CD4-positive, CD25-positive, alpha-beta regulatory T cell (primary cell): ENCODE results near the gene THRAP3. TPM values are rescaled to one million over a fixed set of nuclear protein-coding genes. Genes with fewer than 3 reads are reported as not detected.

ENCODE experiments used
- ATAC-seq, 2 donors: fragments of 150-1000 bp; cut with Tn5 transposase; one replicate each; pipeline ENCODE4 v1.10.0; 2021; ENCODE audit warnings: low read depth in 2 of 2, moderate number of reproducible peaks in 2 of 2, moderate library complexity in 1 of 2
- DNase-seq, 3 donors: peaks; one replicate each; pipeline versions ENCODE4 v3.0.0 to v3.0.0-alpha.2; 2012 to 2022; ENCODE audit warnings: mixed read lengths in 1 of 3
- H3K27ac ChIP-seq: one replicate; pipeline ENCODE4 v1.7.0; 2013; ENCODE audit warnings: mild to moderate bottlenecking, low read length; ENCODE audit not compliant: insufficient read depth, poor library complexity, severe bottlenecking
- H3K27me3 ChIP-seq: one replicate; pipeline ENCODE4 v1.7.0; 2013; ENCODE audit warnings: low read length; ENCODE audit not compliant: control insufficient read depth, insufficient read depth
- H3K36me3 ChIP-seq: one replicate; pipeline ENCODE4 v1.7.0; 2013; ENCODE audit warnings: mild to moderate bottlenecking, low read length, moderate library complexity; ENCODE audit not compliant: control insufficient read depth, insufficient read depth
- H3K4me1 ChIP-seq: 2 replicates; pipeline ENCODE4 v1.7.0; 2013; ENCODE audit warnings: mild to moderate bottlenecking, low read length; ENCODE audit not compliant: insufficient read depth, control insufficient read depth, poor library complexity, severe bottlenecking
- H3K4me3 ChIP-seq: one replicate; pipeline ENCODE4 v1.7.0; 2013; ENCODE audit warnings: low read depth, mild to moderate bottlenecking, low read length, moderate library complexity
- H3K9me3 ChIP-seq, 2 experiments: 1 replicate in 1 of 2; 2 replicates in 1 of 2; pipeline ENCODE4 v1.7.0; 2013; ENCODE audit warnings: low read length in 2 of 2, mild to moderate bottlenecking in 1 of 2, moderate library complexity in 1 of 2; ENCODE audit not compliant: control insufficient read depth in 2 of 2
- H3K27ac Mint-ChIP-seq, 3 donors: one replicate each; pipeline ENCODE4 v1.8.0; 2020 to 2022; ENCODE audit warnings: mild to moderate bottlenecking in 3 of 3, mixed read lengths in 3 of 3, moderate library complexity in 2 of 3
- H3K27me3 Mint-ChIP-seq: one replicate; pipeline ENCODE4 v1.8.0; 2022; ENCODE audit warnings: mild to moderate bottlenecking, mixed read lengths
- H3K36me3 Mint-ChIP-seq: one replicate; pipeline ENCODE4 v1.8.0; 2020; ENCODE audit warnings: mixed read lengths
- H3K4me1 Mint-ChIP-seq, 4 donors: one replicate each; pipeline ENCODE4 v1.8.0; 2020 to 2022; ENCODE audit warnings: mixed read lengths in 4 of 4, mild to moderate bottlenecking in 1 of 4
- H3K4me3 Mint-ChIP-seq, 4 donors: one replicate each; pipeline ENCODE4 v1.8.0; 2020 to 2022; ENCODE audit warnings: mild to moderate bottlenecking in 4 of 4, mixed read lengths in 4 of 4, moderate library complexity in 3 of 4
- H3K9me3 Mint-ChIP-seq, 7 donors: one replicate each; pipeline ENCODE4 v1.8.0; 2020 to 2022; ENCODE audit warnings: mixed read lengths in 7 of 7, mild to moderate bottlenecking in 3 of 7, moderate library complexity in 2 of 7
- polyA plus RNA-seq, 4 donors: library from polyadenylated mRNA; unstranded; fragments of 300-500 nt; fragmentation: Illumina TruSeq; gene quantifications; one replicate each; pipeline ENCODE4 v1.2.3, GENCODE V29; 2021
- total RNA-seq: library from RNA; stranded (reverse); gene quantifications from one replicate; pipeline ENCODE4 v1.2.3, GENCODE V29; 2022

The THRAP3 gene
- total and polyA plus RNA-seq, 5 donors from 2014 or later, result 62.5 to 84.4 (median 73.0) TPM

DNA sequence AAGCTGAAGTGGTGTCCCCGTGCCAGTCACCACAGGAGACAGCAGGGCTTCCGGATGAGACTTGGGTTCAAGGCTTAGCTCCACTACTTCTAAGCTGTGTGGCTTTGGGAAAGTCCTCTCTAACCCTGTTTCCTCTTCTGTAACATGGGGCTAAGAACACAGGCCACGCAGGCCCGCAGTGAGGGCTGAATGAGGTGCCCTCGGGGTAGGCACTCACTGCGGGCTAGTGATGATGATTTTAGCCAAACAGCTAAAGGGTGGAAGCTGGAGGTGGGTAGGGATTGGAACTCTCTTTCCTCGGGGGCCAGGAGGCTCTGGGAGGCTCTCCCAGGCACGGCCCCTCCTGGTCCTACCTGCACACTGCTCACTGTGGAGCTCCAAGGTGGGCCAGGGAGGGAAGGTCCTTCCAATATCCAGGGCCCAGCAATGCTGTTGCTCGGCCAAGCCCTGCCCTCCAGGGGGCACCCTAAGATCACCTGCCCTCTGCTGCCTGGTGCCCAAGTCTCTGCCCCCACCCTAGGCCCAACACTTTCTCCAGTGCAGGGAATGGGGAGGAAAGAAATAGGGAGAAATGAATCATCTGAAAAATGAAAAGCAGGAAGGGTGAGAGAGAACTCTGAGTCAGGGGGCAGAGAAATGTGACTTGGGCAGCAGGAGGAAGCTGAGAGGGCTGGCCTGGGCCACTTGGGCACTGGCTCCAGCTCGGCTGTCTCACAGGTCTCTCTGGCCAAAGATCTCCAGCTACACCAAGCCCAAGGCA lies 118.4 kb downstream of the THRAP3 start:
- Mint-ChIP-seq H3K36me3 (peaks cover 22% of the 10 kb centered on the region), H3K27me3 (no peaks in the 10 kb centered on the region), H3K27ac (no peak overlapping the region), H3K9me3 (no peaks in the 10 kb centered on the region), H3K4me3 (no peak overlapping the region), H3K4me1 (peaks cover 0 to 17% (median 5%) of the 10 kb centered on the region in 4 donors)
- no peaks in the 10 kb centered on the region for H3K4me1 ChIP-seq
- DNase-seq (peak; percentile 44 to 68 (median 65)), ATAC-seq (peak; percentile 69 to 78)
- H3K4me3 ChIP-seq, result no peak overlapping the region
- H3K9me3 ChIP-seq, result no peaks in the 10 kb centered on the region
- H3K27ac ChIP-seq, result no peak overlapping the region
- H3K36me3 ChIP-seq, result peaks cover 28% of the 10 kb centered on the region
- H3K27me3 ChIP-seq, result no peaks in the 10 kb centered on the region

- Mint-ChIP-seq H3K4me1 (peaks cover 0 to 14% (median 2%) of the 10 kb centered on the region in 4 donors), H3K27ac (peak overlapping the region in 1 of 3 donors; percentile 31), H3K9me3 (no peaks in the 10 kb centered on the region), H3K4me3 (no peak overlapping the region), H3K27me3 (no peaks in the 10 kb centered on the region), H3K36me3 (peaks cover 32% of the 10 kb centered on the region)
- ATAC-seq, result no peak
- H3K4me1 ChIP-seq, result no peaks in the 10 kb centered on the region
- peaks cover 39% of the 10 kb centered on the region for H3K36me3 ChIP-seq
- no peaks in the 10 kb centered on the region for H3K9me3 ChIP-seq
- no peak overlapping the region for H3K27ac ChIP-seq
- H3K4me3 ChIP-seq, result no peak overlapping the region
- DNase-seq, result no peak
- H3K27me3 ChIP-seq, result no peaks in the 10 kb centered on the region
These were observed 119.6 kb downstream of the THRAP3 start for GRCh38 chr1:36343651-36344394.

DNA sequence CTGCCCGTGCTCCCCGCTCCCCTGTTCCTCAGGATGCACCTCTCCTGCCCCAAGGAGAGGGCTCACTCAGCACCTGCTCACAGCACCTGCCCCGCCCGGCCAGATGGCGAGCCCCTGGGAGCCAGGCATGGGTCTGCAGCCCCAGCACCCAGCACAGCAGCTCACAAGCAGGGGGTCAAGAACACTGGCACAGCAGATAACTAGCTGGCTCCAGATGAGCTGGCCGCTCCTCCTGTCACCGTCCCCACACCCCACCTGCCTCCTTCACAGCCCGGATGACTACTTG lies 120.1 kb downstream of the THRAP3 start:
- peaks cover 32% of the 10 kb centered on the region for H3K36me3 Mint-ChIP-seq
- DNase-seq (no peak), ATAC-seq (no peak)
- peak overlapping the region in 2 of 3 donors; percentile 14 to 31 for H3K27ac Mint-ChIP-seq
- peaks cover 39% of the 10 kb centered on the region for H3K36me3 ChIP-seq
- peaks cover 0 to 8% (median 2%) of the 10 kb centered on the region in 4 donors for H3K4me1 Mint-ChIP-seq
- H3K27me3 ChIP-seq, result no peaks in the 10 kb centered on the region
- H3K4me1 ChIP-seq, result no peaks in the 10 kb centered on the region
- no peaks in the 10 kb centered on the region for H3K27me3 Mint-ChIP-seq
- no peak overlapping the region for H3K4me3 ChIP-seq
- H3K27ac ChIP-seq, result no peak overlapping the region
- H3K4me3 Mint-ChIP-seq, result no peak overlapping the region
- no peaks in the 10 kb centered on the region for H3K9me3 ChIP-seq
- H3K9me3 Mint-ChIP-seq, result no peaks in the 10 kb centered on the region

GRCh38 chr1:36345353-36345752 lies 121.1 kb downstream of the THRAP3 start:
- Mint-ChIP-seq H3K4me3 (no peak overlapping the region), H3K27ac (no peak overlapping the region), H3K36me3 (peaks cover 32% of the 10 kb centered on the region), H3K27me3 (no peaks in the 10 kb centered on the region), H3K9me3 (no peaks in the 10 kb centered on the region), H3K4me1 (peaks cover 0 to 9% (median 5%) of the 10 kb centered on the region in 4 donors)
- DNase-seq (no peak), ATAC-seq (no peak)
- Histone ChIP-seq H3K4me3 (no peak overlapping the region), H3K27me3 (no peaks in the 10 kb centered on the region), H3K36me3 (peaks cover 39% of the 10 kb centered on the region), H3K27ac (no peak overlapping the region), H3K9me3 (no peaks in the 10 kb centered on the region), H3K4me1 (peaks cover 5% of the 10 kb centered on the region)

GRCh38 chr1:36346741-36347370 lies 122.6 kb downstream of the THRAP3 start:
- ATAC-seq (no peak), DNase-seq (no peak)
- no peaks in the 10 kb centered on the region for H3K9me3 ChIP-seq
- H3K27me3 ChIP-seq, result no peaks in the 10 kb centered on the region
- H3K4me3 Mint-ChIP-seq, result no peak overlapping the region
- peaks cover 0 to 24% (median 14%) of the 10 kb centered on the region in 4 donors for H3K4me1 Mint-ChIP-seq
- peaks cover 17% of the 10 kb centered on the region for H3K4me1 ChIP-seq
- no peak overlapping the region for H3K27ac ChIP-seq
- no peak overlapping the region for H3K27ac Mint-ChIP-seq
- no peak overlapping the region for H3K4me3 ChIP-seq
- H3K27me3 Mint-ChIP-seq, result no peaks in the 10 kb centered on the region
- peaks cover 30% of the 10 kb centered on the region for H3K36me3 ChIP-seq
- H3K9me3 Mint-ChIP-seq, result no peaks in the 10 kb centered on the region
- peaks cover 24% of the 10 kb centered on the region for H3K36me3 Mint-ChIP-seq

GRCh38 chr1:36349241-36349671 lies 125.0 kb downstream of the THRAP3 start:
- H3K27ac Mint-ChIP-seq, result no peak overlapping the region
- no peak overlapping the region for H3K27ac ChIP-seq
- peaks cover 0 to 30% (median 17%) of the 10 kb centered on the region in 4 donors for H3K4me1 Mint-ChIP-seq
- H3K27me3 Mint-ChIP-seq, result no peaks in the 10 kb centered on the region
- no peak overlapping the region for H3K4me3 ChIP-seq
- no peaks in the 10 kb centered on the region for H3K9me3 ChIP-seq
- peaks cover 23% of the 10 kb centered on the region for H3K36me3 Mint-ChIP-seq
- no peak for ATAC-seq
- H3K4me3 Mint-ChIP-seq, result peak overlapping the region in 1 of 4 donors; percentile 48
- H3K9me3 Mint-ChIP-seq, result no peaks in the 10 kb centered on the region
- DNase-seq, result no peak
- peaks cover 35% of the 10 kb centered on the region for H3K36me3 ChIP-seq
- no peaks in the 10 kb centered on the region for H3K27me3 ChIP-seq
- peaks cover 17% of the 10 kb centered on the region for H3K4me1 ChIP-seq

GRCh38 chr1:36349839-36350238 lies 125.6 kb downstream of the THRAP3 start:
- DNase-seq, result no peak
- Mint-ChIP-seq H3K9me3 (no peaks in the 10 kb centered on the region), H3K4me3 (no peak overlapping the region), H3K4me1 (peaks cover 0 to 30% (median 17%) of the 10 kb centered on the region in 4 donors), H3K27me3 (no peaks in the 10 kb centered on the region), H3K27ac (peak overlapping the region in 1 of 3 donors; percentile 89), H3K36me3 (peaks cover 23% of the 10 kb centered on the region)
- H3K27me3 ChIP-seq, result no peaks in the 10 kb centered on the region
- H3K4me3 ChIP-seq, result no peak overlapping the region
- H3K36me3 ChIP-seq, result peaks cover 41% of the 10 kb centered on the region
- no peak for ATAC-seq
- no peaks in the 10 kb centered on the region for H3K9me3 ChIP-seq
- peak overlapping the region; percentile 48 for H3K27ac ChIP-seq
- H3K4me1 ChIP-seq, result peaks cover 17% of the 10 kb centered on the region
